PC-9 (cell line): Measurements from ENCODE around the gene LCE5A. TPM values are rescaled to one million over a fixed set of nuclear protein-coding genes. Genes with fewer than 3 reads are reported as not detected.

Source experiments
- BruUV-seq: library from RNA; stranded (reverse); fragments of 400-500 nt; replicated peaks from 2 replicates; lab custom pipeline; 2021; lab: Mats Ljungman, UMichigan
- CTCF ChIA-PET: fragments of 300-600 bp; sonication (Branson Sonifier 250); formaldehyde crosslinking; loops from one replicate; lab custom pipeline; 2022; ENCODE audit warnings: antibody characterized with exemption; lab: Charles Lee
- POLR2A ChIA-PET: fragments of 300-600 bp; sonication (Branson Sonifier 250); formaldehyde crosslinking; loops from one replicate; lab custom pipeline; 2022; ENCODE audit warnings: antibody characterized with exemption; ENCODE audit not compliant: unreplicated experiment; lab: Charles Lee
- DNase-seq, 2 experiments: peaks; one replicate each; pipeline versions ENCODE4 v3.0.0 to v3.0.0-alpha.2; 2015 to 2022; ENCODE audit warnings: mixed read lengths in 1 of 2
- H2AFZ ChIP-seq: fragments of 200-600 bp; sonication (generic); 2 replicates; pipeline ENCODE4 v1.8.1; 2017; ENCODE audit warnings: antibody characterized with exemption
- H3F3A ChIP-seq: fragments of 200-600 bp; sonication (generic); 2 replicates; pipeline ENCODE4 v1.8.1; 2017; ENCODE audit warnings: antibody characterized with exemption, mild to moderate bottlenecking, low read depth; ENCODE audit not compliant: insufficient read depth
- H3K27ac ChIP-seq: fragments of 200-600 bp; sonication (generic); 2 replicates; pipeline ENCODE4 v1.6.1; 2016; ENCODE audit warnings: mixed run types
- H3K27me3 ChIP-seq: fragments of 200-600 bp; sonication (generic); 2 replicates; pipeline ENCODE4 v1.6.1; 2016; ENCODE audit warnings: low read depth, mixed run types; ENCODE audit not compliant: insufficient read depth
- H3K36me3 ChIP-seq: fragments of 200-600 bp; sonication (generic); 2 replicates; pipeline ENCODE4 v1.6.1; 2016; ENCODE audit warnings: low read depth, mixed run types
- H3K4me1 ChIP-seq: fragments of 200-600 bp; sonication (generic); replicated peaks from 2 replicates; pipeline ENCODE4 v1.6.1; 2016; ENCODE audit warnings: mixed run types; ENCODE audit not compliant: insufficient read depth
- H3K4me2 ChIP-seq: fragments of 200-600 bp; sonication (generic); 2 replicates; pipeline ENCODE4 v1.6.1; 2017; ENCODE audit warnings: mixed run types
- H3K4me3 ChIP-seq: fragments of 200-600 bp; sonication (generic); 2 replicates; pipeline ENCODE4 v1.6.1; 2016; ENCODE audit warnings: mixed run types
- H3K79me2 ChIP-seq: fragments of 200-600 bp; sonication (generic); 2 replicates; pipeline ENCODE4 v1.6.1; 2017; ENCODE audit warnings: low read depth, mixed run types
- H3K9me2 ChIP-seq: fragments of 200-600 bp; sonication (generic); 2 replicates; pipeline ENCODE4 v1.8.1; 2017; ENCODE audit warnings: mild to moderate bottlenecking; ENCODE audit not compliant: insufficient read depth
- H3K9me3 ChIP-seq: fragments of 200-600 bp; sonication (generic); 2 replicates; pipeline ENCODE4 v1.8.1; 2016; ENCODE audit warnings: low read depth; ENCODE audit not compliant: insufficient read depth
- H4K20me1 ChIP-seq: fragments of 200-600 bp; sonication (generic); 2 replicates; pipeline ENCODE4 v1.8.1; 2017; ENCODE audit not compliant: insufficient read depth
- EZH2 ChIP-seq: fragments of 200-600 bp; sonication (generic); IDR thresholded peaks from 2 replicates; pipeline ENCODE4 v1.8.0; 2017; ENCODE audit warnings: antibody characterized with exemption, low read depth
- intact Hi-C: fragments of 100-400 bp; cut with micrococcal nuclease; formaldehyde crosslinking; loops from one replicate; pipeline ENCODE4 v1.10.0; 2022; ENCODE audit not compliant: unreplicated experiment
- total RNA-seq: library from RNA; stranded (reverse); gene quantifications from 2 replicates; pipeline ENCODE4 v1.2.3, GENCODE V29; 2021
- TF ChIP-seq, protein P1 (sequence below): fragments of 200-600 bp; sonication (generic); conservative IDR thresholded peaks from 2 replicates; pipeline ENCODE4 v1.6.1; 2017; ENCODE audit warnings: mixed run types, antibody characterized with exemption, mild to moderate bottlenecking, moderate library complexity

The LCE5A gene
- total RNA-seq, 1 experiment from 2014 or later = not detected

DNA sequence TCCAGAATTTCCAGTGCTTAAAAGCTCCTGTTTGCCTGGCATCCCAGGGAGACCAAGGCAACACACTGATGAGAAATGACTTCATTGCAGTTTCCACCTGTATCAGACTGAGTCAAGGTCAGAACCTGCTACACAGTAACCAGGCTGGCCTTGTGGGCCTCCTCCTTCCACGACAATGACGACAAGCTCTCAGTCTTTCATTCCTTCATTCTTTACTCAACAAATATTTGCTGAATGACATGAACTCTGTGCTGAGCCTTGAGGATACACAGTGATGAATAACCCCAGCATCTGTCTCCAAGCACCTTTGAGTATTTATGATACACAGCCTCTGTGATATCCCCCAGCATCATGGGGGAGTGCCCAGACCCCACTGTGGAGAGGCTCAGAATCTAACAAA lies 8.9 kb upstream of the LCE5A start:
- no peaks in the 10 kb centered on the region for H3K9me2 ChIP-seq
- no peaks in the 10 kb centered on the region for H3F3A ChIP-seq
- H3K4me3 ChIP-seq = no peak overlapping the region
- TF ChIP-seq EZH2 = no peak
- TF ChIP-seq, protein P1, sequence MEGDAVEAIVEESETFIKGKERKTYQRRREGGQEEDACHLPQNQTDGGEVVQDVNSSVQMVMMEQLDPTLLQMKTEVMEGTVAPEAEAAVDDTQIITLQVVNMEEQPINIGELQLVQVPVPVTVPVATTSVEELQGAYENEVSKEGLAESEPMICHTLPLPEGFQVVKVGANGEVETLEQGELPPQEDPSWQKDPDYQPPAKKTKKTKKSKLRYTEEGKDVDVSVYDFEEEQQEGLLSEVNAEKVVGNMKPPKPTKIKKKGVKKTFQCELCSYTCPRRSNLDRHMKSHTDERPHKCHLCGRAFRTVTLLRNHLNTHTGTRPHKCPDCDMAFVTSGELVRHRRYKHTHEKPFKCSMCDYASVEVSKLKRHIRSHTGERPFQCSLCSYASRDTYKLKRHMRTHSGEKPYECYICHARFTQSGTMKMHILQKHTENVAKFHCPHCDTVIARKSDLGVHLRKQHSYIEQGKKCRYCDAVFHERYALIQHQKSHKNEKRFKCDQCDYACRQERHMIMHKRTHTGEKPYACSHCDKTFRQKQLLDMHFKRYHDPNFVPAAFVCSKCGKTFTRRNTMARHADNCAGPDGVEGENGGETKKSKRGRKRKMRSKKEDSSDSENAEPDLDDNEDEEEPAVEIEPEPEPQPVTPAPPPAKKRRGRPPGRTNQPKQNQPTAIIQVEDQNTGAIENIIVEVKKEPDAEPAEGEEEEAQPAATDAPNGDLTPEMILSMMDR = no peak
- CTCF ChIA-PET = no interaction called here
- no peaks in the 10 kb centered on the region for H3K4me1 ChIP-seq
- H3K79me2 ChIP-seq = no peaks in the 10 kb centered on the region
- H2AFZ ChIP-seq = no peak overlapping the region
- BruUV-seq = no TSS peak
- no peaks in the 10 kb centered on the region for H4K20me1 ChIP-seq
- intact Hi-C loops = no loop called here
- no peak for DNase-seq
- no peak overlapping the region for H3K27ac ChIP-seq
- POLR2A ChIA-PET = no interaction called here
- H3K9me3 ChIP-seq = no peaks in the 10 kb centered on the region
- H3K4me2 ChIP-seq = no peak overlapping the region
- H3K27me3 ChIP-seq = no peaks in the 10 kb centered on the region; the same call in 1 of the 2 replicates
- H3K36me3 ChIP-seq = no peaks in the 10 kb centered on the region

DNA sequence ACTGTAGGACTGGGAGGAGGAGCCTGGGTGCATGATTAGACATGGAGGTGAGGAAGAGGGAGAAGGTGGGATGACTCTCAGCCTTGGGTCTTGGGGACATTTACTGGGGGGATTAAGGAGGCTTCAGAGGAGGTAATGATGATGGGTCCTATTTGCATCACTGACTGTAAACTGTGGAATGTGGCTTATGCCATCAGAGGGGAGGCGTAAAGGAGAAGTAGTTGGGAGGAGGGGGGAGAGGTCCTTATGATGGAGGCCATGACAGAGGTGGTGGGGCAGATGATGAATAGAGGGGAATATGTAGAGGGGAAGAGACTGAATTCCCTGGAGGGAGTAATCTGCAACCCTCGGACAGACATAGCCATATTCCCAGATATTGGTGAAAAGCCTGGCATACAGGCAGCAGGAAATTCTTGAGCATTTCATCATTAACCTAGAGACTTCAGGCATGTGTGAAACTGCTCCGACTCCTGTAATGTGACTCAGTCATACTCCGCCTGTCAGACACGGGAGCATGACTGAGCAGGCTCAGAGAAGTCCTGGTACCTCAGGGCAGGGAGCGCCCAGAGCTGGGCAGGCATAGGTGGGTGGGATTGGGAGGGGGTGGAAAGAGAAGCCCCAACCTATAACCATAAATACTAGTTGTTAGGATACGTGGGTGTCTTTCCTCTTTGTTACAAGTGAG lies 8.0 kb upstream of the LCE5A start:
- H2AFZ ChIP-seq = no peak overlapping the region

DNA sequence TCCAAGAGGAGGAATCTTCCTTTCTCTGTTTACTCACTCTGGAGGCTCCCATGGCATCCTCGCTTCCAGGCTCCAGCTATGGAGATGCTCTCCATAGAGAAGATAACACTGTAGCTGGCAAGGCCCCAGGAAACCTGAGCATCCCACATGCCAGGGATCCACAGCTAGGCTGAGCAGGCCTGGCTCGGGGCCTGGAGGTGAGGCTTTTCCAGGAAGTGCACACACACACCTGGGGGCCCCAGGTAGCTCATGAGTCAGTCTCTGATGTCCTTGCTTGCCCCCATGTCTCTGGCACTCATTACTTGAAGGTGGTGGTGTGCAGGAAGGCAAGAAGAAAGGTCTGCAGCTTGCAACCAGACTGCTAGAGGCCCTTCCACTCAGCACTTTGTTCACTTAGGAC lies 5.5 kb upstream of the LCE5A start:
- ChIA-PET POLR2A (no interaction called here), CTCF (no interaction called here)
- Histone ChIP-seq H2AFZ (no peak overlapping the region), H3K36me3 (no peaks in the 10 kb centered on the region), H3K79me2 (no peaks in the 10 kb centered on the region), H4K20me1 (no peaks in the 10 kb centered on the region), H3K27me3 (no peaks in the 10 kb centered on the region; the same call in 1 of the 2 replicates), H3K4me2 (no peak overlapping the region), H3K27ac (no peak overlapping the region), H3F3A (no peaks in the 10 kb centered on the region), H3K4me1 (no peaks in the 10 kb centered on the region), H3K9me2 (no peaks in the 10 kb centered on the region), H3K4me3 (no peak overlapping the region), H3K9me3 (no peaks in the 10 kb centered on the region)
- intact Hi-C loops = no loop called here
- BruUV-seq = no TSS peak
- no peak for TF ChIP-seq EZH2
- TF ChIP-seq, protein P1 = no peak
- DNase-seq = no peak

More for the DNA sequence above, 8.0 kb upstream of the LCE5A start:
- intact Hi-C loops = no loop called here
- Histone ChIP-seq H3K4me3 (no peak overlapping the region), H3K27ac (no peak overlapping the region), H3K9me3 (no peaks in the 10 kb centered on the region), H3K36me3 (no peaks in the 10 kb centered on the region), H3K9me2 (no peaks in the 10 kb centered on the region), H3K4me2 (no peak overlapping the region), H3K4me1 (no peaks in the 10 kb centered on the region), H3K27me3 (no peaks in the 10 kb centered on the region; the same call in 1 of the 2 replicates), H4K20me1 (no peaks in the 10 kb centered on the region), H3K79me2 (no peaks in the 10 kb centered on the region), H3F3A (no peaks in the 10 kb centered on the region)
- no TSS peak for BruUV-seq
- no peak for DNase-seq
- ChIA-PET CTCF (no interaction called here), POLR2A (no interaction called here)
- TF ChIP-seq EZH2 = no peak
- TF ChIP-seq, protein P1 = no peak
